ENCODE results near the gene BLVRB. TPM values are rescaled to one million over a fixed set of nuclear protein-coding genes. Genes with fewer than 3 reads are reported as not detected.

The BLVRB gene
- polyA plus RNA-seq, 2 of the 4 experiments (the other 2 are of a cell fraction): 202 to 280 TPM

DNA sequence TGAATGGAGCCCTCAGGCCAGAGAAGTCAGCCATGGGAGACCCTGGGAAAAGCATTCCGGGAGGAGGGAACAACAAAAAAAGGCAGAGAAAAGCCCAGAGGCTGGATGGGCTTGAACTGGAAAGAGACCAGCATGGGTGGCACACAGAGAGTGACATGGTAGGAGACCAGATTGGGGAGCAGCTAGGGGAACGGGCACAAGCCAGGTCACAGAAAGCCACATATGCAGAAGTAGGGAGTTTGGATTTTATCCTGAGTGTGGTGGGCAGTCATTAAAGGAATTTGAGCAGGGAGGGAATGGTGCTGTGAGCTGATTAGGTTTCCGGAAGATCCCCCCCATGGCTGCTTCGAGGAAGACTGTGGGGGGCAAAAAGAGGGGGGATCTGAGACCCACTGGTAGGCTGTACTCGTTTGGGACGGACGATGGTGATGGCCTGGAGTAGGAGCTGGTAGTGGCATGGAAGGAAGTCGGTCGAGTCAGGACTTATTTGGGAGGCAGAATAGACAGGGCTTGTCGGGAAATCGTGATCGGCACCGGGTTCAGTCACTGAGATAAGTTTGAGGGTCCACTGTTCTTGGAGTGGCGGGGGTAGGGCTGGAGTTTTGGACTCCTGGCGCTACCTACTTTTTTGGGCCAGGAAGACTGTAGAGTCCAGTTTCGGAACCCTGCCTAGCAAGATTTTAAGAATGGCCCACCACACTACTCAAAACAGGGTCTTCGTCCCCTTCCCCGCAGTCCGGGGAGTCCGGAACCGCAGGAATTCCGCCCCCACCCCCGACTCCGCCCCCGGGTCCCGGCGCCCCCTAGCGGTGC lies 40.7 kb downstream of the BLVRB start:
- WGBS (ENCODE audit: missing lambda C conversion rate): 2% methylated on average over 22 of the region's 28 CpGs
- peak in 1 of 2 experiments; percentile 4; a peak in 2 of 6 replicates for ATAC-seq
- Histone ChIP-seq H3K4me2 (peak overlapping the region; percentile 98), H3K4me1 (peaks cover 25% of the 10 kb centered on the region), H3K27ac (peak overlapping the region; percentile 93 to 94), H3K4me3 (peak overlapping the region; percentile 66), H3K9me3 (no peaks in the 10 kb centered on the region)
- DNase-seq (ENCODE audit: low read depth in 1 of 2, low spot score in 1 of 2): no peak
- FAIRE-seq: no peak
- TF ChIP-seq RNF2 (IDR thresholded peaks at IDR 0.05; ENCODE audit: borderline replicate concordance, low read depth) (no peak), MAZ (IDR thresholded peaks at IDR 0.05; ENCODE audit: borderline replicate concordance, low read depth, low read length) (0 out of 2 replicates have a peak, but pooled peaks have one; percentile 31), NR3C1 (IDR thresholded peaks at IDR 0.05) (no peak), POLR2A (IDR thresholded peaks at IDR 0.05; ENCODE audit: low read length) (peak; percentile 36; the same call in 1 of the 2 replicates), HOXB13 (CRISPR knock-in tag; IDR thresholded peaks at IDR 0.05; ENCODE audit: low read depth) (no peak), HEYL (CRISPR knock-in tag; IDR thresholded peaks at IDR 0.05) (no peak), RAD21 (conservative IDR thresholded peaks at IDR 0.05 in 1 of 2, IDR thresholded peaks at IDR 0.05 in 1 of 2) (no peak), ZC3H11A (IDR thresholded peaks at IDR 0.05) (no peak), EHF (CRISPR knock-in tag; IDR thresholded peaks at IDR 0.05) (no peak), ESRRA (IDR thresholded peaks at IDR 0.05; ENCODE audit: borderline replicate concordance, low read length) (no peak), RFX5 (IDR thresholded peaks at IDR 0.05) (no peak), FOSB (CRISPR knock-in tag; IDR thresholded peaks at IDR 0.05) (no peak), EHMT2 (IDR thresholded peaks at IDR 0.05; ENCODE audit: low read depth) (no peak)
- TF ChIP-seq, protein P1, sequence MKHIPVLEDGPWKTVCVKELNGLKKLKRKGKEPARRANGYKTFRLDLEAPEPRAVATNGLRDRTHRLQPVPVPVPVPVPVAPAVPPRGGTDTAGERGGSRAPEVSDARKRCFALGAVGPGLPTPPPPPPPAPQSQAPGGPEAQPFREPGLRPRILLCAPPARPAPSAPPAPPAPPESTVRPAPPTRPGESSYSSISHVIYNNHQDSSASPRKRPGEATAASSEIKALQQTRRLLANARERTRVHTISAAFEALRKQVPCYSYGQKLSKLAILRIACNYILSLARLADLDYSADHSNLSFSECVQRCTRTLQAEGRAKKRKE (CRISPR knock-in tag; IDR thresholded peaks at IDR 0.05; ENCODE audit: low read depth): no peak
- TF ChIP-seq, protein P2, sequence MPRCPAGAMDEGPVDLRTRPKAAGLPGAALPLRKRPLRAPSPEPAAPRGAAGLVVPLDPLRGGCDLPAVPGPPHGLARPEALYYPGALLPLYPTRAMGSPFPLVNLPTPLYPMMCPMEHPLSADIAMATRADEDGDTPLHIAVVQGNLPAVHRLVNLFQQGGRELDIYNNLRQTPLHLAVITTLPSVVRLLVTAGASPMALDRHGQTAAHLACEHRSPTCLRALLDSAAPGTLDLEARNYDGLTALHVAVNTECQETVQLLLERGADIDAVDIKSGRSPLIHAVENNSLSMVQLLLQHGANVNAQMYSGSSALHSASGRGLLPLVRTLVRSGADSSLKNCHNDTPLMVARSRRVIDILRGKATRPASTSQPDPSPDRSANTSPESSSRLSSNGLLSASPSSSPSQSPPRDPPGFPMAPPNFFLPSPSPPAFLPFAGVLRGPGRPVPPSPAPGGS (IDR thresholded peaks at IDR 0.05): no peak
- POLR2A ChIA-PET: interaction anchor here (0.6 to 5.8 kb wide), 5 partner anchors 9 to 161 kb away, joined by 3 to 208 read pairs (median 6); partner anchors contain the start of gene SERTAD3
- CTCF ChIA-PET: interaction anchor here (0.8 to 26.4 kb wide), 19 partner anchors 8 to 221 kb away, joined by 3 to 950 read pairs (median 4); partner anchors contain the start of genes BLVRB, PRX, SERTAD1 and SERTAD3

DNA sequence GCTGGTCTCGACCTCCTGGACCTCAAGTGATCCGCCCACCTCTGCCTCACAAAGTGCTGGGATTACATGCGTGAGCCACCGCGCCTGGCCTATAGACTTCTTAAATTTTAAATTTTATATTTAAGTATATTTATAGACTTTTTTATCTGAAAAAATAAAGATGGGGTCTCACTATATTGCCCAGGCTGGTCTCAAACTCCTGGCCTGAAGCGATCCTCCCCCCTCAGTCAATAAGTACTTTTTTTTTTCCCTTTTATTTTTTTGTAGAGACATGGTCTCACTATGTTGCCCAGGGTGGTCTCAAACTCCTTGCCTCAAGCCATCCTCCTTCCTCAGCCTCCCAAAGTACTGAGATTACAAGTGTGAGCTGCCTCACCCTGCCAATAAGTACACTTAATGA lies 41.6 kb downstream of the BLVRB start:
- ATAC-seq (no peak), FAIRE-seq (no peak), DNase-seq (ENCODE audit: low read depth in 1 of 2, low spot score in 1 of 2) (no peak)
- whole genome bisulfite sequencing (ENCODE audit: missing lambda C conversion rate): 96% methylated on average over 6 of the region's 6 CpGs
- H3K4me3 ChIP-seq: peak overlapping the region; percentile 66; the same call in 2 of the 3 replicates
- POLR2A ChIA-PET: interaction anchor here (0.8 to 5.8 kb wide), 4 partner anchors 8 to 162 kb away, joined by 3 to 208 read pairs (median 4); partner anchors contain the start of gene SERTAD3
- H3K4me1 ChIP-seq: peaks cover 25% of the 10 kb centered on the region
- no peaks in the 10 kb centered on the region for H3K9me3 ChIP-seq
- H3K4me2 ChIP-seq: peak overlapping the region; percentile 98
- TF ChIP-seq NPAS2 (CRISPR knock-in tag; IDR thresholded peaks at IDR 0.05; ENCODE audit: borderline replicate concordance) (no peak), HEYL (CRISPR knock-in tag; IDR thresholded peaks at IDR 0.05) (no peak), CHD2 (IDR thresholded peaks at IDR 0.05; ENCODE audit: low read length, partially characterized antibody) (no peak), ZC3H11A (IDR thresholded peaks at IDR 0.05) (no peak), EHMT2 (IDR thresholded peaks at IDR 0.05; ENCODE audit: low read depth) (no peak), MAZ (IDR thresholded peaks at IDR 0.05; ENCODE audit: borderline replicate concordance, low read depth, low read length) (no peak), KDM1A (IDR thresholded peaks at IDR 0.05; ENCODE audit: low read depth) (no peak), JUNB (IDR thresholded peaks at IDR 0.05) (no peak), TFCP2L1 (CRISPR knock-in tag; IDR thresholded peaks at IDR 0.05) (no peak), MAFK (IDR thresholded peaks at IDR 0.05; ENCODE audit: partially characterized antibody) (no peak), SMC3 (IDR thresholded peaks at IDR 0.05) (no peak), POLR2AphosphoS2 (conservative IDR thresholded peaks at IDR 0.05; ENCODE audit: low read length) (no peak), GATA3 (IDR thresholded peaks at IDR 0.05; ENCODE audit: borderline replicate concordance) (no peak), RFX5 (IDR thresholded peaks at IDR 0.05) (no peak), RNF2 (IDR thresholded peaks at IDR 0.05; ENCODE audit: borderline replicate concordance, low read depth) (no peak), NR3C1 (IDR thresholded peaks at IDR 0.05) (no peak)
- TF ChIP-seq, protein P3, sequence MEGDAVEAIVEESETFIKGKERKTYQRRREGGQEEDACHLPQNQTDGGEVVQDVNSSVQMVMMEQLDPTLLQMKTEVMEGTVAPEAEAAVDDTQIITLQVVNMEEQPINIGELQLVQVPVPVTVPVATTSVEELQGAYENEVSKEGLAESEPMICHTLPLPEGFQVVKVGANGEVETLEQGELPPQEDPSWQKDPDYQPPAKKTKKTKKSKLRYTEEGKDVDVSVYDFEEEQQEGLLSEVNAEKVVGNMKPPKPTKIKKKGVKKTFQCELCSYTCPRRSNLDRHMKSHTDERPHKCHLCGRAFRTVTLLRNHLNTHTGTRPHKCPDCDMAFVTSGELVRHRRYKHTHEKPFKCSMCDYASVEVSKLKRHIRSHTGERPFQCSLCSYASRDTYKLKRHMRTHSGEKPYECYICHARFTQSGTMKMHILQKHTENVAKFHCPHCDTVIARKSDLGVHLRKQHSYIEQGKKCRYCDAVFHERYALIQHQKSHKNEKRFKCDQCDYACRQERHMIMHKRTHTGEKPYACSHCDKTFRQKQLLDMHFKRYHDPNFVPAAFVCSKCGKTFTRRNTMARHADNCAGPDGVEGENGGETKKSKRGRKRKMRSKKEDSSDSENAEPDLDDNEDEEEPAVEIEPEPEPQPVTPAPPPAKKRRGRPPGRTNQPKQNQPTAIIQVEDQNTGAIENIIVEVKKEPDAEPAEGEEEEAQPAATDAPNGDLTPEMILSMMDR (IDR thresholded peaks at IDR 0.05): no peak
- TF ChIP-seq, protein P4, sequence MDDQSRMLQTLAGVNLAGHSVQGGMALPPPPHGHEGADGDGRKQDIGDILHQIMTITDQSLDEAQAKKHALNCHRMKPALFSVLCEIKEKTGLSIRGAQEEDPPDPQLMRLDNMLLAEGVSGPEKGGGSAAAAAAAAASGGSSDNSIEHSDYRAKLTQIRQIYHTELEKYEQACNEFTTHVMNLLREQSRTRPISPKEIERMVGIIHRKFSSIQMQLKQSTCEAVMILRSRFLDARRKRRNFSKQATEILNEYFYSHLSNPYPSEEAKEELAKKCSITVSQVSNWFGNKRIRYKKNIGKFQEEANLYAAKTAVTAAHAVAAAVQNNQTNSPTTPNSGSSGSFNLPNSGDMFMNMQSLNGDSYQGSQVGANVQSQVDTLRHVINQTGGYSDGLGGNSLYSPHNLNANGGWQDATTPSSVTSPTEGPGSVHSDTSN (IDR thresholded peaks at IDR 0.05): no peak
- TF ChIP-seq, protein P5, sequence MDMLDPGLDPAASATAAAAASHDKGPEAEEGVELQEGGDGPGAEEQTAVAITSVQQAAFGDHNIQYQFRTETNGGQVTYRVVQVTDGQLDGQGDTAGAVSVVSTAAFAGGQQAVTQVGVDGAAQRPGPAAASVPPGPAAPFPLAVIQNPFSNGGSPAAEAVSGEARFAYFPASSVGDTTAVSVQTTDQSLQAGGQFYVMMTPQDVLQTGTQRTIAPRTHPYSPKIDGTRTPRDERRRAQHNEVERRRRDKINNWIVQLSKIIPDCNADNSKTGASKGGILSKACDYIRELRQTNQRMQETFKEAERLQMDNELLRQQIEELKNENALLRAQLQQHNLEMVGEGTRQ (IDR thresholded peaks at IDR 0.05): no peak
- CTCF ChIA-PET: interaction anchor here (0.9 to 26.4 kb wide), 16 partner anchors 7 to 222 kb away, joined by 3 to 950 read pairs (median 6); partner anchors contain the start of genes BLVRB, PRX, SERTAD1 and SERTAD3
- peak overlapping the region; percentile 93 to 94 for H3K27ac ChIP-seq

Measured in A549 (cell line).